IPS DF 4.7 (cell line): ENCODE data around the gene TTC7B.

ENCODE experiments used
- DNase-seq: peaks from one replicate; pipeline ENCODE4 v3.0.0-alpha.2; 2013; ENCODE audit warnings: low spot score; ENCODE audit errors: extremely low read depth

The TTC7B gene

DNA sequence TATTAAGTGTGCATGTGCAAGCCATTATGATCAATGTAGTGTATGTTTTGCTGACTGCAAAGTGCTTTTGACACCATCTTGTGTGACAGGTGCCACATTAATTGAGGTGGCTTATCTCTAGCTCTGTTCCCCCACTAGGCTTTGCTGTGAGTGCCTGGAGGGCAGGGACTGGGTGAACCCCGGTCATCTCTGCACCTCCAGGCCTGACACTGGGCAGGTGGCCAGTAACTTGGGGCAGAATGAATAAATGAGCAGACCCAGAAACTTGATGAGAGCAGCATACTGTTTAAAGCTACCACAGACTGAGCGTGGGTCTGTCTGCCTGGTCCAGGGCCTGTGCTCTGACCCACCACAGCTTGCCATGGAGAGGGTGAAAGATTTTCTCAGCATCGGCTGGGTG is 267.8 kb downstream of the TTC7B start:
- DNase-seq = no peak

DNA sequence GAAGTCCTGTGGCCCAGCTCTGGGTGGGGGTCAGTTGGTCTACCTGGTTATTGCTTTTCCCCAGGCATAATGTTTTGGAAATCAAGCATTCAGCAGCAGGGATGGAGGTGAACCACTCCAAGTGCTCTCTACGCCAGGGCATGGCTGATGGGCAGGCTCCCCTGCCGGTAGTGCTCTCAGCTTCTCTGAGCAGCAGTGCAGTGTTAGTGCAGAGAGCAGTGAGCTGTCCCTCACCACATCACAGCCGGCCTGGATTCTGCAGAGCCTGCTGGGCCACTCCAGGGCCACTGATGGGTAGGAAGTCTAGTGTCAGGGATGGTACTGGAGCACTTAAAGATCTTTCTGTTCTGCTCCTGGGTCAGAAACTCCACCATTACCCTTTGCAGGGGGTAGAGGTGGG is 268.3 kb downstream of the TTC7B start:
- no peak for DNase-seq

- DNase-seq = no peak
Observed at GRCh38 chr14:90547250-90547649, 269.0 kb downstream of the TTC7B start.

- DNase-seq = no peak
Observed at GRCh38 chr14:90546767-90547166, 269.5 kb downstream of the TTC7B start.

- DNase-seq = no peak
Observed at GRCh38 chr14:90545966-90546751, 270.1 kb downstream of the TTC7B start.

DNA sequence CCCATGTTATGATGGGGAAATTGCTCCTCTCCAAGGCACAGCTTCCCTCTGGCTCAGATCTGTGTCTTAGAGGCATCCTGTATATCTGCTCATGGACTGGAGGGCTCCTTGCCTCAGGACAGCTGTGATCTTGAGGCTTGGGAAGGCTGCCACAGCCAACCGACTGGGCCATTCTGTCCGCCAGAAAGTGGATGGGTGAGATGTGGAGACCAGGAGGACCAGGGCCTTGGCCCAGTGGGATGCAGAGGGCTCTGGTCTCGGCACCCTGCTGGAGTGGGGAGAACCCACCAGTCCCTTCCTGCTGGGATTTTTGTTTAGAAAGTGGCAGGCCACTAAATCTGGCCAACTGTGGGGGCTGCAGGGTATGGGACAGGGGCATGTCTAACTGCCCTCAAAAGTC is 270.8 kb downstream of the TTC7B start:
- DNase-seq = no peak

DNA sequence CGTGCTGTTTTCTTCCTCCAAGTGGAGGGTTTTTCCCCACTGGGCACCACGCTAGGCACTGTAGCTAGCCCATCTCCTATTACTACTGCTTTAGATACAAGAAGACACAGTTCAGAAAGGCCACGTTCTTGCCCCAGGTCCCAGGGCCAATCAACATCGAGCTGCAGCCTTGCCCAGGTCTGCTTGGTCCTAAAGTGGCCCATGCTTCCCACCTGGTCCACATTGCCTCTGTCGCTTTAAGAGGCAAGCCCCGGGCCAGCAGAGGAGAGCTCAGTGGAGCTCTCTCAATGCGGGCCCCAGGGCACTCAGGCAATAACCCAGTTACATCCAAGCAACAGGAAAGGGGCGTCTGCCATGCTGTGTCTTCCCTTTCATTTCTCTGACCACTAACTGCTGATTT is 271.3 kb downstream of the TTC7B start:
- no peak for DNase-seq

GRCh38 chr14:90544566-90544965 is 271.7 kb downstream of the TTC7B start:
- no peak for DNase-seq

DNA sequence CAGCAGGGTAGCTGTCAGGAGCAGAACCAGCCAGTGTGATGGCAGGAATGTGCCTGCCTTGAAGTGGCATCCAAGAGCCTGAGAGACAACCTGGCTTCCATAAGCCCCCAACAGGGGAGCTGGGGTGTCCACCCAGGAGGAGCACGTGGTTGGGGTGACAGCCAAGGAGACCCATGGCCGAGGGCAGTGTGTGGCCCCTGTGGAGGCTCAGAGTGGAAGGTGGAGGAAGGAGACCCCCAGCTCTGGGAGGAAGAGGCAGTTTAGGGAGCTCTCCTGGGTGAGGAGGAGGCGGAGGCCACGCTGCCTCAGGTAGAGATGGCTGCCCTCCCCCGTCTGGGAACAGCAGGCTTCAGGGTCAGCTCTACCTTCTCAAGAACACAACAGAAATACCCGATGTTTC is 272.4 kb downstream of the TTC7B start:
- no peak for DNase-seq

DNA sequence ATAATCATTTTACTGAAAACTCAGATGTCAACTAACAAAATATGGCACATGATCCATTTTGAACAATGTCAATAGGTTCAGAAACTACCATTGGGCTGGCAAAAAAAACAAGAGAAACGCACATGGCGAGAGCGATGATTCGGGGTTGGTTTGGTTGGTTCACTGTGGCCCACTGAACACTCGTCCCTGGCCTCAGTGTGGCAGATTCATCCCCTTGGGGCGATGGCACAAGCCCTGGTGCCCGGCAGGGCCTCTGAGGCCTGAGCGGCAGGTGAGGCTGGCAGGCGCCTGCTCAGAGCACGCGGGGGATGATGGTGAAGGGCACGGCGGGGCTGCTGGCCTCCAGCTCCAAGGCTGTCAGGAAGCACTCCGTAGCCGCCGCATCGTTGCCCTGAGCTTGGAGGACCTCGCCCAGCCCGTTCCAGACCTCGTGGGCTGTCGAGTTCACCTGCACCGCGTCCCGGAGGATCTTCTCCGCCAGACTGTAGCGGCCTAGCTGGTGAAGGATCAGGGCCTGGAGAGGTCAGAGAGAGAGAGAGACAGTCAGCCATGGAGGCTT is 275.1 kb downstream of the TTC7B start:
- no peak for DNase-seq

GRCh38 chr14:90540437-90540836 is 275.8 kb downstream of the TTC7B start:
- no peak for DNase-seq

- no peak for DNase-seq
Observed at GRCh38 chr14:90539996-90540395, 276.2 kb downstream of the TTC7B start.

DNA sequence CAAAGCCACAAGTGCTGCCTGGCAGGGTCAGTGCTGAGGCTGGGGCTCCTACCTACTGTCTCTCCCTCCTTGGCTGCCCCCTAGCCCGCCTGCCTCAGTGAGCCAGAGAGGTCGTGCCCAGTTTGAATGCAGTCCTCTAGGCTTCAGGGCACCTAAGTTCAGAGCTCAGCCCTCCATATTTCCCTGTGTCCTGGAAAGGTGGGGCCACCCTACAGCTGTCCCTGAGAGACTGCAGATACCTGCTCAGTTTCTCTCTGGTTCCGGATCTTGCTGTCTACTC is 276.8 kb downstream of the TTC7B start:
- no peak for DNase-seq

DNA sequence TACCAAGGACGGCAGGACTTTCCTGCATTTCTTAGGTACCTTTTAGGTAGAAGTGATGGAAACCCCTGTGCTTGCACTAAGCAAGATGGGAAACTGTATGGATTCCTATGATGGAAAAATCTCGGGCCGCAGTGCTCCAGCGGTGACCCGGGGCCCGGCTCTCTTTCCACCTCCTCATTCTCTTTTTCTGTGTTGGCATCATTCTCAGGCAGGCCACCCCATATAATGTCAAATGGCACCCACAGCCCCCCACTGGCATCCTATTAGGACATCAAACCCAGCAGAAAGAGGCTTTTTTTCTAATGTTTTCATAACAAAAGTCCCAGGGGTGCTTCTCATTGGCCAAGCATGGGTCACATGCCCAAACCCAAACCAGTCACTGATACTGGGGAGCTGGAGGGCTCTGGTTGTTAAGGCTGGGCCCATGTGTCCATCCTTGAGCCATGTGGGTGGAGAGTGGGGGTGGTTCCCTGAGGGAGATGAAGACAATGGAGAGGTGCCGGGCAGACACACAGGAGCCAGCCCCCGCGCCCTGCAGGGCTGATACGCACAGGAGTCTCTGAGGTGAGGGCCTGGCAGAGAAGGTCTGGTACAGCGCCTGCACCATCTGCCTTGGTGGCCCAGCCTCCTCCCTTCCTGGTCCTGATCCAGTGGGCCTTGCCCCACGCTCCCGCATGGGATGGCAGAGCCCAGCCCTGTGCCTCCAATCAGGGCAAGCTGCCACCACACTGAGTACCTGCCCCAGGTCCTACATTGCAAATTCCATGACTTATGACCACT is 277.3 kb downstream of the TTC7B start:
- no peak for DNase-seq

DNA sequence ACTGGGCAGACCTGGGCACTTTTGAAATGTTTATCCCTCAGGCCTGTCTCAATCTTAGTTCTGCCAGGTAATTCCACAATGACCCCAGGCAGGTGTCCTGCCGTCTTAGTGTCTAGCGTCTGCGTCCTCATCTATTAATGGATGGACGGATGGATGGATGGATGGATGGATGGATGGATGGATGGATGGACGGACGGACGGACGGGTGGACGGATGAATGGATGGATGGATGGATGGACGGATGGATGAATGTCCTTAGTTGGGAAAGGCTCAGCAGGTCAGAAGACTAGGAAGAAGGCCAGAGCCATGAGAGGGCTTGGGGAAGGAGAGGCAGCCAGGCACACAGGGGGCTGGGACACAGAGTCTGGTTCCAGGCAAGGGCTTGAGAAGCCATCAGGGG is 278.1 kb downstream of the TTC7B start:
- DNase-seq = no peak

DNA sequence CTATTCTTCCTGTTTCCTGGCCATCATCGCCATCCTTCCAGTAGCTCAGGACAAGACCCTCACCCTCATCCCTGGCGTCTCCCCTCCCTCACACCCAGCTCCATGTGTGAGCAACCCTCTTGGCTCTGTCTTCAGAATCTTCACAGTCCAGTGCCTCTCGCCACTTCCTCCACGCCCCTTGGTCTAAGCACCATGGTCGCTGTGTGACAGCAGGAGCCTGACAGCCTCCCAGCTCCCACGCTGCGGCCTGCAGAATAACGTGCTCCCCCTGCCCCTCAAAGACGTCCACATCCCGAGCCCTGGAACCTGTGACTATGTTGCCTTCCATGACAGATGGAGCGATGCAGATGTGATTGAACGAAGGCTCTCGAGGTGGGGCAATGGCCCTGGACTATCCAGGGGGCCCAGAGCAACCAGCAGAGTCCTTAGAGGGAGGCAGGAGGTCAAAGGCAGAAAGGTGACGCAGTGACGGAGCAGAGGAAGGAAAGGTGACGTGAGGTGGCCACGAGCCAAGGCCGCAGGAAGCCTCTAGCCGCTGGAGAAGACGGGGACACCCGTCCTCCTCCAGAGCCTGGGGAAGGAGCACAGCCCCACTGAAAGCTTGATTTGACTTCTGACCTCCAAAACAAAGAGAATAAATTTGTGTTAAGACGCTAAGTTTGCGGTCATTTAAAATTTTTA is 279.6 kb downstream of the TTC7B start:
- no peak for DNase-seq

GRCh38 chr14:90536092-90536491 is 280.1 kb downstream of the TTC7B start:
- no peak for DNase-seq

- DNase-seq = no peak
Observed at GRCh38 chr14:90535556-90536090, 280.6 kb downstream of the TTC7B start.

DNA sequence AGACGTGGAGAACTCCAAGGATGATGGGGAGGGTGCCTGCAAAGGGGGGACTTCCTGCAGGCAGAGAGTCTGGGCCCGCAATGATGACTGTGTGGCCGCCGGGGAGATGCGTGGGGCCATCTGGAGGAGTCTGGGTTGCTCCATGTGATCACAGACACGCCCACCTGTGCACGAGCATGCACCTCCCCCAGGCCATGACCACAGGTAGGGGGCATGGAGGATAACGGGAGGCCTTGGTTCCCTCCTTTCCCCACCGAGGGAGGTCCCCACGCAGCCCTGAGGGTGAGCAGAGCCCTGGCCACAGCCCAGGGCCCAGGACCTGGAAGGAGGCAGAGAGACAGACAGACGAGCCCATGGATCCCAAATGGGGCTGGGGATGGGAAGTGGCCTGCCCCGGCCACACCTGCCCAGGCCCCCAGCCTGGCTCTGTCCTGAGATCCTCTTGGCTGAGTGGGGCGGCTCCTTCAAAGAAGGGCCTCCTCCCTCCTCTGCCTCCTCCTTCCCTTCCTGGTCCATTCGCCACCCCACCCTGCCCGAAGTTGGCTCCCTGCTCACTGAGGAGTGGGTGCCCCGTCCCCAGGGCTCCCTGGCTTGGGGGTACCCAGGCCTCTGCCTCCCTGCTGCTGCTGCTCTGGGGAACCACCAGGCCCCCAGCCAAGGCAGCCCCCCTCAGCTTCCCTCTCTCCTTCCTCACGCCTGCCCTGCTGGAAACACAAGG is 281.2 kb downstream of the TTC7B start:
- DNase-seq = no peak

DNA sequence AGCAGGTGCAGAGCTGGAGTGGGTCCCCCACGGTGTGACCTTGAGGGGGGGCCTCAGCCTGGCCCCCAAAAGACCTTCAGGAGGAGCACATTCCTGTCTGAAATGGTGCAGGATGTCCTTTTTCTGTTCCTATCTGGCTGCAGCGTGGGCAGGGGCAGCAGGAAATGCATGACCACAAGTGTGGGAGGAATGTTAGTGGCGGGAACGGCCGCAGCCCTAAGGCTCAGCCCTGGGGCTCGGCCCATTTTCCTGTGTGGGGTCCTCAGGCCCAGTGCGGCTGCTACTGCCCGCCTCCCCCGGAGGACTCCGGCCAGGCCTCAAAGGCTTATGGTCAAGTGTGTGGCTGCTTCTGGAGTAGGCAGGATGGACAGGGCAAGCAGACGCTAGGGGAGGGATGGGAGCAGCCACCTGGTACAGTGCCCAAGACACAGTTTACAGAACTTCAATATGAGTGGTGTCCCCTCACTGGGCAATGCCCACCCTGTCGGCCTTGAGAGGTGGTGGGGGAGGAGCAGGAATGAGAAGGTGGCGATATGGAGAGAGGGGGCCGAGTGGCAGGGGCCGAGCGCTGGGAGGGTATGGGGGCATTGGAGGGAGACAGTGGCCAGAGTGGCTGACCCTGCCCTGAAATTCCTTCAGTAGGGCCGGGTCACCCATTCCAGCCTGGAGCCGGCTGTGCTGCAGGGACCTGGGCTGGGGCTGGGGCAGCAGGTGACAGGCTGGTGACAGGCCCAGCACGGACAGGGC is 282.0 kb downstream of the TTC7B start:
- no peak for DNase-seq

DNA sequence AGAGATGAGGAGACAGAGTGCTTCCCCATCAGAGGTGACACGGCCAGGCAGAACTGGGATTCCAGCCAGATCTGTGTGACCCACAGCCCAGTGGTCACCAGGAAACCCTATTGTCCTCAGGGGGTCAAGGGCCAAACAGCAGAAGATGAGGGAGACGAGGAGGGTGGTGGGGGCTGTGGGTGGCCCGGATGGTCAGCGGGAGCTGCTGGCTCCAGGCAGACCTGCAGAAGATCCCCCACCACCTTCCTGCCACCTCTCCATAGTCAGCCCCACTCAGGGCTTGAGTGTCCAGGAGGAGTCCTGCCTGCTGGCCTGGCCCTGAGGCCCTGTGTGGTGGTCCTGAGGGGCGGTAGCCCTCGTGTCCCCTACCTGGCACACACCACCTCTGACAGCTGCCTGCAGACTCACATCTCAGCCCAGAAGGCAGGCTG is 282.6 kb downstream of the TTC7B start:
- no peak for DNase-seq
